GM19438 (cell line): ENCODE measurements around the gene ETFBKMT.

Experiments used
- ATAC-seq: cut with Tn5 transposase; IDR thresholded peaks from one replicate; pipeline ENCODE4 v1.9.1; 2021; ENCODE audit warnings: low read depth; ENCODE audit not compliant: unreplicated experiment

ETFBKMT gene

GRCh38 chr12:31659087-31659942, at the start of gene ETFBKMT:
ETFBKMT (plus strand) TSS chr12:31659688; CDS start chr12:31661954, 2,266 bp downstream.
- ATAC-seq, result peak; percentile 100

GRCh38 chr12:31612819-31613218, 46.7 kb upstream of the ETFBKMT start:
- no peak for ATAC-seq

- ATAC-seq, result no peak
Measured at GRCh38 chr12:31618228-31619025, 41.1 kb upstream of the ETFBKMT start.

GRCh38 chr12:31620311-31620710, 39.2 kb upstream of the ETFBKMT start:
- ATAC-seq, result no peak

- ATAC-seq, result no peak
Measured at GRCh38 chr12:31622038-31622437, 37.5 kb upstream of the ETFBKMT start.

- ATAC-seq, result no peak
Measured at GRCh38 chr12:31626270-31626995, 33.1 kb upstream of the ETFBKMT start.

- ATAC-seq, result no peak
Measured at GRCh38 chr12:31627456-31628054, 31.9 kb upstream of the ETFBKMT start.

- no peak for ATAC-seq
Measured at GRCh38 chr12:31629756-31630732, 29.4 kb upstream of the ETFBKMT start.

GRCh38 chr12:31631023-31631724, 28.3 kb upstream of the ETFBKMT start:
- no peak for ATAC-seq

- no peak for ATAC-seq
Measured at GRCh38 chr12:31631809-31632208, 27.7 kb upstream of the ETFBKMT start.

GRCh38 chr12:31633464-31633863, 26.0 kb upstream of the ETFBKMT start:
- no peak for ATAC-seq

- ATAC-seq, result no peak
Measured at GRCh38 chr12:31634620-31635019, 24.9 kb upstream of the ETFBKMT start.

- ATAC-seq, result no peak
Measured at GRCh38 chr12:31641509-31642090, 17.9 kb upstream of the ETFBKMT start.

GRCh38 chr12:31644536-31644935, 15.0 kb upstream of the ETFBKMT start:
- no peak for ATAC-seq

- no peak for ATAC-seq
Measured at GRCh38 chr12:31645924-31646323, 13.6 kb upstream of the ETFBKMT start.

GRCh38 chr12:31647086-31647491, 12.4 kb upstream of the ETFBKMT start:
- ATAC-seq, result no peak

GRCh38 chr12:31650918-31651317, 8.6 kb upstream of the ETFBKMT start:
- ATAC-seq, result no peak

- ATAC-seq, result no peak
Measured at GRCh38 chr12:31651893-31652521, 7.5 kb upstream of the ETFBKMT start.
